T-helper 2 cell treated with Interferon-gamma antibody and Interleukin-4, amounts not matched to agents 5 μg/mL and 100 μg/mL, for 36 hours (primary cell): ENCODE data around the gene CLCNKB.

Experiments
- DNase-seq: peaks from one replicate; pipeline ENCODE4 v3.0.0; 2021; ENCODE audit warnings: low spot score
- H3K27ac Mint-ChIP-seq: one replicate; pipeline ENCODE4 v1.8.0; 2021; ENCODE audit warnings: mild to moderate bottlenecking, mixed read lengths
- H3K27me3 Mint-ChIP-seq: one replicate; pipeline ENCODE4 v1.8.0; 2021; ENCODE audit warnings: low read depth, mixed read lengths
- H3K36me3 Mint-ChIP-seq: one replicate; pipeline ENCODE4 v1.8.0; 2021; ENCODE audit warnings: low read depth, mixed read lengths
- H3K4me1 Mint-ChIP-seq: one replicate; pipeline ENCODE4 v1.8.0; 2021; ENCODE audit warnings: low read depth, mixed read lengths
- H3K4me3 Mint-ChIP-seq: one replicate; pipeline ENCODE4 v1.8.0; 2022; ENCODE audit warnings: mild to moderate bottlenecking, moderate library complexity, mixed read lengths
- H3K9me3 Mint-ChIP-seq: one replicate; pipeline ENCODE4 v1.8.0; 2021; ENCODE audit warnings: mixed read lengths

The CLCNKB gene

GRCh38 chr1:16064536-16065268 lies 21.1 kb downstream of the CLCNKB start:
- no peaks in the 10 kb centered on the region for H3K36me3 Mint-ChIP-seq
- peak overlapping the region; percentile 65 for H3K4me3 Mint-ChIP-seq
- H3K4me1 Mint-ChIP-seq = peaks cover 16% of the 10 kb centered on the region
- DNase-seq = no peak
- no peaks in the 10 kb centered on the region for H3K9me3 Mint-ChIP-seq
- peaks cover 18% of the 10 kb centered on the region for H3K27me3 Mint-ChIP-seq
- H3K27ac Mint-ChIP-seq = peak overlapping the region; percentile 38

DNA sequence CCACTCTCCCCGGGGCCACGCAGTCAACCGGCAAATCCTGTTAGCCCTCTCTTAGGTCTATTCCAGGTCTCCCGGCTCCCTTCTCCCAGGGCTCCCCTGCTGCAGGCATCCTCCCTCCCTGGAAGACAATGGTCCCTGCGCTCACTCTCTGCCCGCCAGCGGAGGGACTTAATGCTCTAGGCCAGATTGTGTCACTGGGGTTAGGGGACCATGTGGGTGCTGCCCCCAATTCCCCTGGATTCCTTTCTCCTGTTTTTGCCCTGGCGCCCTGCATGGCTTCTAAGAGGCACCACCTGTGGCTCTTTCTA lies 21.6 kb downstream of the CLCNKB start:
- peaks cover 19% of the 10 kb centered on the region for H3K4me1 Mint-ChIP-seq
- no peak overlapping the region for H3K27ac Mint-ChIP-seq
- peak overlapping the region; percentile 65 for H3K4me3 Mint-ChIP-seq
- no peaks in the 10 kb centered on the region for H3K9me3 Mint-ChIP-seq
- H3K36me3 Mint-ChIP-seq = no peaks in the 10 kb centered on the region
- no peak for DNase-seq
- H3K27me3 Mint-ChIP-seq = peaks cover 20% of the 10 kb centered on the region

GRCh38 chr1:16066245-16066644 lies 22.7 kb downstream of the CLCNKB start:
- no peaks in the 10 kb centered on the region for H3K9me3 Mint-ChIP-seq
- no peaks in the 10 kb centered on the region for H3K36me3 Mint-ChIP-seq
- H3K4me3 Mint-ChIP-seq = no peak overlapping the region
- H3K27me3 Mint-ChIP-seq = peaks cover 24% of the 10 kb centered on the region
- no peak for DNase-seq
- no peak overlapping the region for H3K27ac Mint-ChIP-seq
- peaks cover 21% of the 10 kb centered on the region for H3K4me1 Mint-ChIP-seq

- H3K36me3 Mint-ChIP-seq = no peaks in the 10 kb centered on the region
- peaks cover 33% of the 10 kb centered on the region for H3K27me3 Mint-ChIP-seq
- no peak for DNase-seq
- H3K27ac Mint-ChIP-seq = no peak overlapping the region
- H3K9me3 Mint-ChIP-seq = no peaks in the 10 kb centered on the region
- peaks cover 21% of the 10 kb centered on the region for H3K4me1 Mint-ChIP-seq
- no peak overlapping the region for H3K4me3 Mint-ChIP-seq
These were observed 23.7 kb downstream of the CLCNKB start for GRCh38 chr1:16067127-16067768.

DNA sequence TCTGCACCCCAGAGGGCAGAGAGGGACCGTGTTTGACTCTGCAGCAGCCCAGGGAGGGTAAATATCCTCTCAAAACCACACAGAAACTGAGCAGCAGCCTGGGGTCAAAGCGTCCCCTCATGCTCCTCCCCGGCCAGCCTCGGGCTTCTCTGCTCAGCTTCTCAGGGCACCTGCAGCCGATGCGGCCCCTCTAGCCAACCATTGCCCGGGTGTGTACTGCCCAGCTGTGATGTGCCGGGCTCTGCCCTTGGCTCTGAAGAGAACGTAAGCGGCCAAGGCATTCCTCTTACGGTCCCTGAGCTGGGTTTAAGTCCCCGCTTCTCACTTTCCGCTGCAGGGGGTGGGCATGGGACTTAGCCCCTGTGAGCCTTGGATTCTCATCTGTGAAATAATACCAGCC lies 24.4 kb downstream of the CLCNKB start:
- Mint-ChIP-seq H3K36me3 (no peaks in the 10 kb centered on the region), H3K4me1 (peaks cover 21% of the 10 kb centered on the region), H3K9me3 (no peaks in the 10 kb centered on the region), H3K27ac (no peak overlapping the region), H3K27me3 (peaks cover 39% of the 10 kb centered on the region), H3K4me3 (no peak overlapping the region)
- DNase-seq = no peak

- H3K4me1 Mint-ChIP-seq = peaks cover 21% of the 10 kb centered on the region
- no peak for DNase-seq
- H3K4me3 Mint-ChIP-seq = no peak overlapping the region
- no peaks in the 10 kb centered on the region for H3K36me3 Mint-ChIP-seq
- H3K9me3 Mint-ChIP-seq = no peaks in the 10 kb centered on the region
- H3K27ac Mint-ChIP-seq = no peak overlapping the region
- peaks cover 39% of the 10 kb centered on the region for H3K27me3 Mint-ChIP-seq
These were observed 25.0 kb downstream of the CLCNKB start for GRCh38 chr1:16068356-16069270.

- Mint-ChIP-seq H3K27me3 (peaks cover 40% of the 10 kb centered on the region), H3K27ac (no peak overlapping the region), H3K9me3 (no peaks in the 10 kb centered on the region), H3K4me3 (no peak overlapping the region), H3K4me1 (peaks cover 8% of the 10 kb centered on the region), H3K36me3 (no peaks in the 10 kb centered on the region)
- DNase-seq = no peak
These were observed 27.2 kb downstream of the CLCNKB start for GRCh38 chr1:16070640-16071355.

GRCh38 chr1:16071614-16072013 lies 28.0 kb downstream of the CLCNKB start:
- H3K27me3 Mint-ChIP-seq = peaks cover 43% of the 10 kb centered on the region
- H3K4me1 Mint-ChIP-seq = peaks cover 8% of the 10 kb centered on the region
- H3K9me3 Mint-ChIP-seq = no peaks in the 10 kb centered on the region
- no peak overlapping the region for H3K4me3 Mint-ChIP-seq
- DNase-seq = no peak
- no peaks in the 10 kb centered on the region for H3K36me3 Mint-ChIP-seq
- no peak overlapping the region for H3K27ac Mint-ChIP-seq

DNA sequence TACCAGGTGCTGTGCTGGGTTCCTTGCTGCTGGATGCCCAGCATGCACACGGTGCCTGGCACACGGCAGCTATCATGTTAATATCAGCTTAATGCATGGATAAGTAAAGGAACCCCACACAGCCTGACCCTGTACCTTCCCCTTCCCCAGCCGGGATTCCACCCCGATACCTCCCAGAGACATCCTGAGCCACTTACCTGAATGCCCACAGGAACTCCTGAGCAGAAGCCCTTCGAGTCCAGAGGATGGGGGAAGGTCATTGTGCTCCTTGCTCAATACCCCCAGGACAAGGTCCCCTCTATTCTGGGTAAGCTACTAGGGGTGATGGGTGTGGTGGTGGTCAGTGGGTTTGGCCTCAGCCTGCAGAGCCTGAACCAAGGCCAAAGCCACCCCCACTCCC lies 28.5 kb downstream of the CLCNKB start:
- peaks cover 43% of the 10 kb centered on the region for H3K27me3 Mint-ChIP-seq
- DNase-seq = no peak
- no peak overlapping the region for H3K4me3 Mint-ChIP-seq
- peaks cover 8% of the 10 kb centered on the region for H3K4me1 Mint-ChIP-seq
- H3K36me3 Mint-ChIP-seq = no peaks in the 10 kb centered on the region
- no peaks in the 10 kb centered on the region for H3K9me3 Mint-ChIP-seq
- H3K27ac Mint-ChIP-seq = no peak overlapping the region

DNA sequence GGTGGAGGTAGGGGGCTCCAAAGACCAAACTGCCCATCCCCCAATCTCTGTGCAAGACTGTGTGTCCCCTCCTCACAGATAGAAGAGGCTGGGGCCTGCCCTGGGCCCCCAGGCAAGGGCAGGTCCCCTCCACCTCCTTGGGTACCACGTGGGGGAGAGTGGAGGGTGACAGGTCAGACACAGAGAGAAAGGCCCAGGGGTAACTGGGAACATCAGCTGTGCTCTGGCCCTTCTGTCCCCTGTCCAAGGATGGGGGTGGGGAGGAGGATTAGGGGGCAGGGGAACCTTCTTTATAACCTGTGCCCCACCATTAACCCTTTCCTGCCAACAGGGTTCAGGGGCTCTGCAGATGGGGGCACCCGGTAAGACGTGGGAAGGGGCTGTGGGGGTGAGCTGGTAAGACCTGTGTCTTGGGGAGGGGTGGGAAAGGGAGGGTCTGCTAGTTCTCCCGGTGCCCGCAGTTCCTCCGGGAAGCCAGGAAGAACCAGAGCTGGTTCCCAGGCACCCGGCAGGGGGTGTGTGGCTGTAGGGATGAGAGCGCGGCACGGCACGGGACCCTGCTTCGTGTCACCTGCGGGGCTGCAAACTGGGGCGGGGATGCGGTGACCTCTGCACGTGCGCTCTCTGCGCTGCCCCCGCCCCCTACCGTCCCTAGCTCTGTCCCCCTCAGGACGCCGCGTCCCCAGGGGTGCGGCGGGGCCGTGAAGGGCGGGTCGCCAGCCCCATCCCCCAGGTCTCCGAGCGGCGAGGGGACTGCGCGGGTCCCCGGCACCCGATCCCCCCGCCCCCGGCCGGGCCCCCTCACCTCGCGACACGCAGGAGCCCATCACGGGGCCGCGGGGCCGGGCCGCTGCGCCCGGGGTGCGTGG lies 29.3 kb downstream of the CLCNKB start:
- H3K9me3 Mint-ChIP-seq = no peaks in the 10 kb centered on the region
- H3K4me3 Mint-ChIP-seq = no peak overlapping the region
- H3K27me3 Mint-ChIP-seq = peaks cover 38% of the 10 kb centered on the region
- no peaks in the 10 kb centered on the region for H3K36me3 Mint-ChIP-seq
- H3K27ac Mint-ChIP-seq = no peak overlapping the region
- H3K4me1 Mint-ChIP-seq = peaks cover 8% of the 10 kb centered on the region
- no peak for DNase-seq

DNA sequence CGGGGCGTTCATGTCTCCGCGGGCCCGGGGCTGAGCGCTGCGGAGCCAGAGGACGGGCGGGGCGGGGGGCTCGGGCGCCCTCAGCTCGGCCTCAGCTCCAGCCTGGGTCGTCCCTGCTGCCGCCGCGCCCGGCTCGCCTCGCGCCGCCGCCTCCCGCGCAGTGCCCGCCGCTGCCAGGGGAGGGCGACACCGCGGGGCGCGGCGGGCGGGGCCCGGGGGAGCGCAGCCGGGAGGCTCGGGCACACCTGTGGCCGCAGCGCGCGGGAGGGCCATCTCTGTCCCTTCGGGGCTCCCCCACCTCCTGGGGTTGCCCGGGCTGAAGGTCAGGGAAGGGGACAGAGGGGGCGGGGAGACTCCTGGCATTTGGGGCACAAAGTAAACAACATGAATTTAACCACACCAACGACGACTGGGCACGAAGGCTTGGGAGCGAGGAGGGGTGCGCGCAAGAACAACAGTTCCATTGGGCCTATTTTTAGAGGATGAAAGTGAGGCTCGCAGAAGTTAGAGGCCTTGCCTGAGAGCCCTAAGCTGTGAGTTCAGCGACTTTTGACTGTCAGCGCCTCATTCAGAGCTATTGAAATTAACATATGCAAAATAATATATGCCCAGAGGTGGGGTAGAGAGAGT lies 30.0 kb downstream of the CLCNKB start, which contains the start of gene FAM131C:
TSS of gene FAM131C (minus strand) at position 162 of the 630 bp plus-strand sequence. CDS start 209 bp downstream, outside the sequence.
- no peaks in the 10 kb centered on the region for H3K9me3 Mint-ChIP-seq
- no peaks in the 10 kb centered on the region for H3K36me3 Mint-ChIP-seq
- peaks cover 8% of the 10 kb centered on the region for H3K4me1 Mint-ChIP-seq
- peak within 1 kb of the TSS; percentile 70 for H3K4me3 Mint-ChIP-seq
- DNase-seq = peak; percentile 37
- H3K27me3 Mint-ChIP-seq = peaks cover 37% of the 10 kb centered on the region
- no peak within 1 kb of the TSS for H3K27ac Mint-ChIP-seq

GRCh38 chr1:16074217-16074616 lies 30.6 kb downstream of the CLCNKB start:
- no peak for DNase-seq
- Mint-ChIP-seq H3K36me3 (no peaks in the 10 kb centered on the region), H3K27ac (no peak overlapping the region), H3K9me3 (no peaks in the 10 kb centered on the region), H3K4me3 (peak overlapping the region; percentile 70), H3K4me1 (peaks cover 14% of the 10 kb centered on the region), H3K27me3 (peaks cover 35% of the 10 kb centered on the region)
